ENCODE data around the gene SAV1.

DNA sequence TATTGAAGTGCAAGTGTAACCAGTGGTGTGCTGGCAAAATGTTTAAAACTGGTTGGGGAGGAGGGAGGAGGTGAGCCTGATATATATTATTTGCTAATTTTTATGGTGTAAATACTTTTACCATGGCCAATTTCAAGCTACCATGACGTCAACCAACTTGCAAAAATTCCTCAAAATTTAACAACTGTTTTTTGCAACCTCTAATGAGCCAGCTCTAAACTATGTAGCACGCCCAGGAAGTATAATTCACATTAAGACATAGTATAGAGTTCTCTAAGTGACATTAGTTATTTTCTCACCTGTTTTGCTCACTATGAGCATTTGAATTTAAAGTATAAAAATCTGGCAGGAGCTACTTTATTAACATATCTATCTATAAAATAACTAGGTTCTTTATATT is 66.7 kb downstream of the SAV1 start:
- TF ChIP-seq EZH2phosphoT487 (IDR thresholded peaks at IDR 0.05; ENCODE audit: borderline replicate concordance, low read length) (no peak), EZH2 (IDR thresholded peaks at IDR 0.05; ENCODE audit: low read length, unreplicated experiment) (no peak)
- TF ChIP-seq, protein P1, sequence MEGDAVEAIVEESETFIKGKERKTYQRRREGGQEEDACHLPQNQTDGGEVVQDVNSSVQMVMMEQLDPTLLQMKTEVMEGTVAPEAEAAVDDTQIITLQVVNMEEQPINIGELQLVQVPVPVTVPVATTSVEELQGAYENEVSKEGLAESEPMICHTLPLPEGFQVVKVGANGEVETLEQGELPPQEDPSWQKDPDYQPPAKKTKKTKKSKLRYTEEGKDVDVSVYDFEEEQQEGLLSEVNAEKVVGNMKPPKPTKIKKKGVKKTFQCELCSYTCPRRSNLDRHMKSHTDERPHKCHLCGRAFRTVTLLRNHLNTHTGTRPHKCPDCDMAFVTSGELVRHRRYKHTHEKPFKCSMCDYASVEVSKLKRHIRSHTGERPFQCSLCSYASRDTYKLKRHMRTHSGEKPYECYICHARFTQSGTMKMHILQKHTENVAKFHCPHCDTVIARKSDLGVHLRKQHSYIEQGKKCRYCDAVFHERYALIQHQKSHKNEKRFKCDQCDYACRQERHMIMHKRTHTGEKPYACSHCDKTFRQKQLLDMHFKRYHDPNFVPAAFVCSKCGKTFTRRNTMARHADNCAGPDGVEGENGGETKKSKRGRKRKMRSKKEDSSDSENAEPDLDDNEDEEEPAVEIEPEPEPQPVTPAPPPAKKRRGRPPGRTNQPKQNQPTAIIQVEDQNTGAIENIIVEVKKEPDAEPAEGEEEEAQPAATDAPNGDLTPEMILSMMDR (conservative IDR thresholded peaks at IDR 0.05; ENCODE audit: low read depth, low read length), result no peak

All from PC-3 (cell line).